ENCODE measurements around the gene PM20D2.

The PM20D2 gene

DNA sequence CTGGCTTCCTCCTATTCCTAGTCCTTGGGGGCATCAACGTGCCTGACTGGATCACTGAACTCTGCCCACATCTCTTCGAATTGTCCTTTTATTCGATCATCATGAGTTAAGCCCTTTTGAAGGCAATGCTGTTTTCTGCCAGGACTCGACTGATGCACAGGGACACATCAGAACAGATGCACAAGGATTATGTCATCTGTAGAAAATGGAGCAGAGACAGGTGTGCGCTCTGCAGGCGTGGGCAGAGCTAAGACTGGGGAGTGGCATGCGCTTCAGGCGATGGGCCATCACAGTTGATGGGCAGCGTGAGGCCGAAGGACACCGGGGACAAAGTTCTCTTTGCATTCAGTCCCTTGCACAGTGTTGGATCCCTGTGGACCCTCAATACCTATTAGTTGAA is 58.2 kb downstream of the PM20D2 start:
- no peak for DNase-seq (ENCODE audit: low spot score)

DNA sequence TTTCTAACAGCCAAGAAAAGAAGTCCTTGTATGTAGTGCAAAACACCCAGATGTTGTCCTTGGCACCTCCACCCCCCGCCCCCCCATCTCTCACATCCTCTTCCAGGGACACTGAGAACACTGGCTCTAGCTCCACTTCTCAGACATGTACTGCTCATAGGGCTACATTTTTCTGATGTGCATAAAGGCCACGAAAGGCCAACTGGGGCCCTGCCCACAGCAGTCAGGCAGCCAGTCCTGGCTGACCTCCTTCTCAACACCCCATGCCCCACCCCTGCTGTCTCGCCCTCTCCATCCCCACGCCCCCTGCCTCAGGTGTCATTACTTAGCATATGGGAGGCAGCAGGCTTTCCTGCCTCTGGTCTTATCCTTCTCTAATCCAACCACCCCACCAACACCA is 60.0 kb downstream of the PM20D2 start:
- DNase-seq (ENCODE audit: low spot score), result no peak

DNA sequence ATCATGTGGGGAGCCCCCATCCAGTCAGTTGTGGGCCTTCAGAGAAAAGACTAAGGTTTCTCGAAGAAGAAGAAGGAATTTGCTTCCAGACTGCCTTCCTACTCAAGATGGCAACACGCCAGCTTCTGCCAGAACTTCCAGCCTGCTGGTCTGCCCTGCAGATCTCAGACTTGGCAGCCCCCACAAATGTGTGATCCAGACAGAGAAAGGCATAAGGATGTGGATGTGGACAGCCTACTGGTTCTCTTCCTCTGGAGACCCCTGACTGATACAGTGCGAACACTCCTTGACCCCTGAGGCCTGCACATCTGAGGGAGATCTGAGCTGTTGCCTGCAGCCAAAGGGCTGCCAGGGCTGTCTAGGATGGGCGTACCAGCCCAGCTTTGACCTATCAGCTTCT is 62.7 kb downstream of the PM20D2 start:
- DNase-seq (ENCODE audit: low spot score), result no peak

DNA sequence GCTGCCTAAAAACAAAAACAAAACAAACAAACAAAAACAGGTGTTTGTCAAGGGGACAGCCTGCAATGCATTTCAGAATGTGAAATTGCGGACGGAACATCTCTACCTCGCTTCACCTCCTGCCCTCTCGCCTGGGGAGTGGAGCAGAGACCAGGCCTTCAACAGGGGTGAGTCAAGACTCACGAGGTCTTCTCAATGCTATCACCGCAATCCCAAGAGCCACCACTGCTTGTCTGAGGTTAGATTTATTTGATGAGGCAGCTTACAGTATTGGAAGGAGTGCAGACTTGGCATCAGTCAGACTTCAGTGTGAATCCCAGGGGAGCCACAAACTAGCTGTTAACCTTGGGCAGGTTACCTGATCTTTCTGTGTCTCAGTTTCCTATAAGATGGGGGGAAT is 63.6 kb downstream of the PM20D2 start:
- DNase-seq (ENCODE audit: low spot score), result no peak

- DNase-seq (ENCODE audit: low spot score), result no peak
These were observed 66.6 kb downstream of the PM20D2 start for GRCh38 chr6:89212472-89212871.

GRCh38 chr6:89214197-89214596 is 68.3 kb downstream of the PM20D2 start:
- DNase-seq (ENCODE audit: low spot score), result no peak
